HFFc6 (cell line): ENCODE results near the gene GPHA2. TPM values are rescaled to one million over a fixed set of nuclear protein-coding genes. Genes with fewer than 3 reads are reported as not detected.

ENCODE experiments used
- DNase-seq: peaks from one replicate; pipeline ENCODE4 v3.0.0-alpha.2; 2018
- H3K27ac Mint-ChIP-seq: 2 replicates; pipeline ENCODE4 v1.8.0; 2020; ENCODE audit warnings: mild to moderate bottlenecking, mixed read lengths
- H3K27me3 Mint-ChIP-seq: 2 replicates; pipeline ENCODE4 v1.8.0; 2021; ENCODE audit warnings: mild to moderate bottlenecking, moderate library complexity, mixed read lengths; ENCODE audit not compliant: insufficient read depth
- H3K36me3 Mint-ChIP-seq: 2 replicates; pipeline ENCODE4 v1.8.0; 2021; ENCODE audit warnings: low read depth, mixed read lengths
- H3K4me1 Mint-ChIP-seq: 2 replicates; pipeline ENCODE4 v1.8.0; 2020; ENCODE audit warnings: low read depth, mixed read lengths
- H3K4me3 Mint-ChIP-seq: 2 replicates; pipeline ENCODE4 v1.8.0; 2020; ENCODE audit warnings: mild to moderate bottlenecking, moderate library complexity, mixed read lengths
- H3K9me3 Mint-ChIP-seq: 2 replicates; pipeline ENCODE4 v1.8.0; 2020; ENCODE audit warnings: mild to moderate bottlenecking, mixed read lengths
- total RNA-seq, 6 experiments: library from RNA; stranded (reverse); fragmentation: NEBNext Ultra II Directional; extraction: Animal tissue kit (Norgen Biotek cat#: 25700); gene quantifications; 2 replicates in 1 of 6; 3 replicates in 5 of 6; pipeline ENCODE4 v1.2.3, GENCODE V29; 2021
- TF ChIP-seq, protein P1 (sequence below): fragments of 200-600 bp; sonication (generic); IDR thresholded peaks from 2 replicates; pipeline ENCODE4 v1.5.0; 2021; ENCODE audit warnings: antibody characterized with exemption, mild to moderate bottlenecking

Gene GPHA2
- total RNA-seq, 6 experiments from 2014 or later: not detected

DNA sequence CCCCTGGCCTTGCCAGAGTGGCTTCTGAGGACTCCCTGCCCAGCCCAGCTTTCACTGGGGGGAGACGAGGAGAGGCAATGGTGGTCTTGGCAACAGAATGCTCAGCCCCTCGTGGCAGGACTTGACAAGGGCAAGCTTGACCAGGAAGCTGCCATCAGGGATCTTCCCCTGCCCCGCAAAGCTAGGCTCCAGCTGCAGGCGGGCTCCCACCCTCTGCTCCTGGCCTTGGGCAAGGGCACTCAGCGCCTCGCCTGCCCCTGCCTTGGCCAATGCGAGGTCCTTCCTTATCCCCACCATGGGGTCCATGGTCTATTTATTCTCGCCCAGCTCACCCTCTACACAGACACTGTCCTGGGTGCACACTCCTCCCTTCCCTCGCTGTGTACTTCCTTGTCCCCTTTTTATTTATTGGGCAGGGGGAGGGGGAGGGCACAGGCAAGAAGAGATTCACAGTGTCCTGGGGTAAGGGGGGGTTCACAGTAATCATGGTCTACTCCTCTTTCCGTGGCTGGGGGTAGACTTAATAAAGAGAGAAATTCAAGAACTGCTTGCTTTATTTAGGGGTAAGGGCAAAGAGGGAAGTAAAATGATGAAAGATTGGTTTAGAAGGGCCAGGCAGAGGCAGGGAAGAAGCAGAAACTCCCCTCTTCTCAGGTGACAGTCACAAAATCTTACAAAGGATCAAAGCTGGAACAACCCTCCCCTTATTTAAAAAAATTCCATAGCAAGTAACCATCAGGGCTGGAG, 1.6 kb downstream of the GPHA2 start:
- TF ChIP-seq, protein P1, sequence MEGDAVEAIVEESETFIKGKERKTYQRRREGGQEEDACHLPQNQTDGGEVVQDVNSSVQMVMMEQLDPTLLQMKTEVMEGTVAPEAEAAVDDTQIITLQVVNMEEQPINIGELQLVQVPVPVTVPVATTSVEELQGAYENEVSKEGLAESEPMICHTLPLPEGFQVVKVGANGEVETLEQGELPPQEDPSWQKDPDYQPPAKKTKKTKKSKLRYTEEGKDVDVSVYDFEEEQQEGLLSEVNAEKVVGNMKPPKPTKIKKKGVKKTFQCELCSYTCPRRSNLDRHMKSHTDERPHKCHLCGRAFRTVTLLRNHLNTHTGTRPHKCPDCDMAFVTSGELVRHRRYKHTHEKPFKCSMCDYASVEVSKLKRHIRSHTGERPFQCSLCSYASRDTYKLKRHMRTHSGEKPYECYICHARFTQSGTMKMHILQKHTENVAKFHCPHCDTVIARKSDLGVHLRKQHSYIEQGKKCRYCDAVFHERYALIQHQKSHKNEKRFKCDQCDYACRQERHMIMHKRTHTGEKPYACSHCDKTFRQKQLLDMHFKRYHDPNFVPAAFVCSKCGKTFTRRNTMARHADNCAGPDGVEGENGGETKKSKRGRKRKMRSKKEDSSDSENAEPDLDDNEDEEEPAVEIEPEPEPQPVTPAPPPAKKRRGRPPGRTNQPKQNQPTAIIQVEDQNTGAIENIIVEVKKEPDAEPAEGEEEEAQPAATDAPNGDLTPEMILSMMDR: no peak
- peaks cover 27% of the 10 kb centered on the region; the same call in 1 of the 2 replicates for H3K36me3 Mint-ChIP-seq
- no peak overlapping the region for H3K4me3 Mint-ChIP-seq
- H3K27me3 Mint-ChIP-seq: peaks cover 22% of the 10 kb centered on the region; the same call in 1 of the 2 replicates
- no peak overlapping the region for H3K27ac Mint-ChIP-seq
- no peak for DNase-seq
- no peaks in the 10 kb centered on the region for H3K9me3 Mint-ChIP-seq
- H3K4me1 Mint-ChIP-seq: peaks cover 8% of the 10 kb centered on the region

DNA sequence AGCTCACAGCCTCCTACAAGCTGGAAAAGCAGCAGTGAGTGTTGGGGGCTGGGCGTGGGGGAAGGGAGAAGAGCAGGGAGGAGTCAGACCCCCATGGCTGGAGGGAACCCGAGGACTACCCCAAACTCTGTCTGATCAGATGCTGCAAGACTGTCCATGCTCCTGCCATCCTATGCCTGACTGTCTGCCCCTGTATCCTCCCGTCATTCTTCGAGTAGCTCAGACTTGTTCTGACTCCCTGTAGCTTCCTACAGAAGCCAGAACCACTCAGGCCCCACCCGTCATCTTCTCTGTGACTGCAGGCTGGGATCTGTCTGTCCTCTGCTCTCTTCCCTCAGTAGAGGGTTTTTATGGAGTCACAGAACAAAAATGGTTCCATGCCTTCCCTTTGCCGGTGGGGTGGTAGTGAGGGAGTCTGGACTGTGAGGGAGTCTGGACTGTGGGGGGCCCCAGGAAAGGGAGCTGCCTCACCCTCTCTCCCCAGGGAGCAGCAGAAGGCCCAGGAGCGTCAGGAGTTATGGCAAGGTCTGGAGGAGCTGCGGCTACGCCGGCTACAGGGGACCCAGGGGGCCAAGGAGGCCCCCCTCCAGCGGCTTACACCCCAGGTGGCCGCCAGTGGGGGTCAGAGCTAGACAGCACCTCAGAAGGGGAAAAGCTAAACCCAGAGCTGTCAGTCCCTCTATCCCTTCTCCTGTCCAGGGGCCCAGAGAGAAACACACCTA, 2.3 kb downstream of the GPHA2 start:
- H3K9me3 Mint-ChIP-seq: no peaks in the 10 kb centered on the region
- TF ChIP-seq, protein P1: no peak
- no peak overlapping the region for H3K27ac Mint-ChIP-seq
- peaks cover 27% of the 10 kb centered on the region; the same call in 1 of the 2 replicates for H3K36me3 Mint-ChIP-seq
- no peak for DNase-seq
- peaks cover 8% of the 10 kb centered on the region for H3K4me1 Mint-ChIP-seq
- peaks cover 15% of the 10 kb centered on the region; the same call in 1 of the 2 replicates for H3K27me3 Mint-ChIP-seq
- no peak overlapping the region for H3K4me3 Mint-ChIP-seq

DNA sequence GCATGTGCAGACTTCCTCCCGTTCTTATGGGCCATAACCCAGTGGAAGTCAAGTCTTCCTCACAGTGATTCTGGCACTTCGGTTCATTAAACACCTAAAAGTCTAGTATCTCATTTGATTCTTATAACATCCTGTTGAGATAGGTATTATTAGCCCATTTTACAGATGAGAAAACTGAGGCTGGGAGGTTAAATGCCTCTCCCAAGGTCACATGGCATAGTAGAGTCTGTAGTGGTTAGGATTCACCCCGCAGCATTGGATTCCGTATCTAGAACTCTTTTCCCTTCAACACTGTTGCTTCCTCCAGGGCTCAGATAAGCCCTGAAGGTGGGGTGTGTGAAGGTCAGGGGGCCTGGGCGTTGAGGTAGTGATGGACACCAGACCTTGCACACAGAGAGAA, 3.4 kb downstream of the GPHA2 start:
- Mint-ChIP-seq H3K36me3 (peaks cover 27% of the 10 kb centered on the region; the same call in 1 of the 2 replicates), H3K27ac (no peak overlapping the region), H3K9me3 (no peaks in the 10 kb centered on the region), H3K27me3 (peaks cover 6% of the 10 kb centered on the region; the same call in 1 of the 2 replicates), H3K4me3 (no peak overlapping the region), H3K4me1 (peaks cover 8% of the 10 kb centered on the region)
- no peak for DNase-seq
- TF ChIP-seq, protein P1: no peak

DNA sequence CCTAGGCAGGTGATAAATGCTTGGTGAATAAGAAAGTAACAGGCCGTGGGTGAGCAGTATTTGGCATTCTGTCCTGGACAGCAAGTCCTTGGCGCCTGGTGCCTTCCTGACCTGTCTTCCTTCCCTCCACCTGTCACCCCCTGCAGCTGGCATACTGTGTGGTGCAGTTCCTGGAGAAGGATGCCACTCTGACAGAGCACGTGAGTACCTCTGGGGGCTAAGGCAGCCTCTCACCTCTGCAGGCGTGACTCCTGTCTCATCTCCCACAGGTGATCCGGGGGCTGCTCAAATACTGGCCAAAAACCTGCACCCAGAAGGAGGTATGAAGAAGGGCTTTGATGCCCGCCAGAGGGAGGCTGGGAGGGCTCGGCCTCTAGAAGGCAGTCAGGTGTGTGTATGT, 4.4 kb downstream of the GPHA2 start:
- no peak overlapping the region for H3K27ac Mint-ChIP-seq
- H3K4me3 Mint-ChIP-seq: no peak overlapping the region
- no peaks in the 10 kb centered on the region for H3K9me3 Mint-ChIP-seq
- peaks cover 27% of the 10 kb centered on the region; the same call in 1 of the 2 replicates for H3K36me3 Mint-ChIP-seq
- 0 out of 2 replicates have a peak, but pooled peaks cover 3% of the 10 kb centered on the region for H3K27me3 Mint-ChIP-seq
- no peak for DNase-seq
- TF ChIP-seq, protein P1: no peak
- peaks cover 2% of the 10 kb centered on the region for H3K4me1 Mint-ChIP-seq

DNA sequence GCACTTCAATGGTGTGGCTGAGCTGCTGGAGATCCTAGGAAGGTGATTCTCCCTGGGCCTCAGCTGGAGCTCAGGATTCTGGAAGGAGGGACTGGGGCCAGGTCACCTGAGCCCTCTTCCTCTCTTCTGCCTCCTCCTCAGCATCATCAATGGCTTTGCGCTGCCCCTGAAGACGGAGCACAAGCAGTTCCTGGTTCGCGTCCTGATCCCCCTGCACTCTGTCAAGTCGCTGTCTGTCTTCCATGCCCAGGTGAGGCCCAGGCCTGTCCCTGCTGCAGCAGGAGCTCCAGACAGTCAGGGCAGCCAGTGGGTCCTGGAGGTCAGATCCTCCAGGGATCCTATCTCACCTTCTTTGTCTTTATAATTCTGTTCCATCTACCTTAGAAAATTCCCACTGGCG, 5.4 kb downstream of the GPHA2 start:
- Mint-ChIP-seq H3K4me3 (no peak overlapping the region), H3K9me3 (no peaks in the 10 kb centered on the region), H3K27ac (no peak overlapping the region; the same call in 1 of the 2 replicates), H3K36me3 (peaks cover 27% of the 10 kb centered on the region; the same call in 1 of the 2 replicates), H3K4me1 (no peaks in the 10 kb centered on the region), H3K27me3 (0 out of 2 replicates have a peak, but pooled peaks cover under 1% of the 10 kb centered on the region)
- no peak for DNase-seq
- TF ChIP-seq, protein P1: no peak
